DLD1 (cell line): ENCODE data around the gene RAVER2.

Experiments used
- in situ Hi-C: cut with HindIII; loops from 2 replicates; pipeline ENCODE4 v1.10.0; 2017; ENCODE audit warnings: low sequenced_read_pairs

RAVER2 gene

DNA sequence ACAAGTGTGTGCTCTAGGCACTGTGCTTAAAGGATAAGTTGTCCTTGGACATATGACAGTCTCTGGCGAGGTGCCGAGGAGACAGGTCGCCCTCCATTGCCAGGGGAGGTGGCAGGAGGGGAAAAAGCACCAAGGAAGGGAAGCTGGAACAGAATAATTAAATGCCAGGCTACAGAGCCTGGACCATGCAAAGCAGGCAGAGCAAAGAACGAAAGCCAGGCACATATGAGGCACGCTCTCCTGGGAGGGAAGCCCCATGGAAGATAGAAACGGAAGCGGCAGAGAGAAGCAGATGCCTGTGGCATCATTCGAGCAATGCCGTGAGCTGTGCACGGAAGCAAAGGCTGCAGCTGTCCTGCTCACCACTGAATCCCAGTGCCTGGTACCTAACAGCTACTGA lies 130.2 kb downstream of the RAVER2 start:
- in situ Hi-C loops, result no loop called here

DNA sequence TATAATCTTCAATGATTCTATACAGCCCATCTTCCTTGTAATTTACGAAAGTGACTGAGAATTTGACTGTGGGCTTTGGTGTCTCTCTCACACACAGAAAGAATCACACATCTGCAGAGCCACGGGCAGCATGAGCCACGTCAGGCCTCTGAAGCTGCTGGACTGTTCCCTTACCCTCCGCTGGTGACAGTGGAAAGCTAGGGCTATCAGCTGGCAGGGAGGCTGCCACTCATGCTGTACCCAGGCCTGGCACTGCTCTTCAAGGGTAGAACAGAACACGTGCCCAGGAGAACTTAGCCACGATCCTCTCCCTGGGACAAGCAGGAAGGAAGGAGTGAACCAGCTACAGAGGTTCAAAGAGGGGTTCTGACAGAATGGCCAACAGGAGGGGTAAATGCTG lies 130.7 kb downstream of the RAVER2 start:
- in situ Hi-C loops, result no loop called here

GRCh38 chr1:64877151-64877550 lies 132.3 kb downstream of the RAVER2 start:
- in situ Hi-C loops, result no loop called here

GRCh38 chr1:64877598-64877997 lies 132.7 kb downstream of the RAVER2 start:
- in situ Hi-C loops, result no loop called here

GRCh38 chr1:64878090-64878489 lies 133.2 kb downstream of the RAVER2 start:
- in situ Hi-C loops, result no loop called here

DNA sequence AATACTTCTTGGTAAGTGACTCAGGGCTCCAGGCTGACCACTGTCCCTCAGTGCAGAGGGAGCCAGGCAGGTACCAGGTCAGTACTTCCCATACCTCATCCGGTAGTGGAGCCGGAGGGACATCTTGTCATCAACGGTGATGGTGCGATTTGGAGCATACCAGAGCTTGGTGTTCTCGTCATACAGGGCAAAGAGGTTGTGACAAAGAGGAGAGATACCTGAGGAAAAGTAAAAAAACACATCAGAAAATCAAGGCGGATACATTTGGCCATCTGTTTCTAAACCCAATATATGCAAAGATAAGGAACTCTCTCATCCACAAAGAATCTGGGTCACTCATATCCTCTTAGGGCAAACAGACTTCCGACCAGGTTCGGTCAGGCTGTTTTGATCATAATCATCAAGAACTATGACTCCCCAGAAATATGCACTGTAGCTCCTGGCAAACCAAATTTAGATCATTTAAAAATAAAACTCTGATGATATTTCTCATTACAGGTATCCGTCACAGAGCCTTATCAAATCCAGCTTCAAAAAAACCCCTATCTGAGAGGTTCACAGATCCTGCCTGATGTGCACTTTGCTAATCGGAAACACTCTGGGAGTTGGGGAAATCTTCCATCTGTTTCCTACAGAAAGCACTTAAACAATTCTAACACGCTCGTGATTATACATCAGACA lies 134.2 kb downstream of the RAVER2 start:
- in situ Hi-C loops, result no loop called here

- in situ Hi-C loops, result no loop called here
Measured at GRCh38 chr1:64880449-64880848, 135.6 kb downstream of the RAVER2 start.

DNA sequence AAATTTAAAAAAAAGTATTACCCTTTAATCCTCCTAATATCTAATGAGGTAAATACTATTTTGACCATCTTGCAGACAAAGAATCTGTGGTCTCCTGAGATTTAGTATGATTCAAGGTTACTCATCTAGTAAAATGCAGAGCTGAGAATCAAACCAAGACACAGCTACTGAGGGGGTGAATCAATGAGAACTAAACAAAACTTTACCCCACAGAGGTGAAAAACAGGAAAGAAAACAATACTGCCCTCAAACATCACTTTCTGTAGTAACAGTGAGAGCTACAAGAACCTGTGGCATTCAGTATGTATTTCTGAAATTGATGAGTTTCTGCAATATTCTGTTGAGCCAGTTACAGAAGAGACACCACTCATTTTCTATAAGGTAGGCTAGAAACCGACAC lies 136.4 kb downstream of the RAVER2 start:
- in situ Hi-C loops, result no loop called here
